Endothelial cell of umbilical vein (primary cell): ENCODE results near the gene PRKCZ. TPM values are rescaled to one million over a fixed set of nuclear protein-coding genes. Genes with fewer than 3 reads are reported as not detected.

Experiments used
- BruUV-seq: library from RNA; stranded (reverse); fragments of 400-500 nt; replicated peaks from 2 replicates; lab custom pipeline; 2021; lab: Mats Ljungman, UMichigan
- CTCF ChIA-PET: fragments of 300-600, 350-600 bp; sonication (Branson Sonifier 250); formaldehyde crosslinking; loops from one replicate; lab custom pipeline; 2021; ENCODE audit warnings: antibody characterized with exemption, inconsistent platforms; lab: Charles Lee
- POLR2A ChIA-PET: fragments of 300-600, 350-600 bp; sonication (Branson Sonifier 250); formaldehyde crosslinking; loops from one replicate; lab custom pipeline; 2021; ENCODE audit warnings: antibody characterized with exemption, inconsistent platforms; lab: Charles Lee
- DNase-seq: peaks from one replicate; pipeline ENCODE4 v3.0.0-alpha.2; 2011; ENCODE audit warnings: low read depth, low spot score
- FAIRE-seq: peaks from 2 replicates; lab custom pipeline; 2011; peaks lifted over from hg19 to GRCh38; lab: Jason Lieb, UNC
- H2AFZ ChIP-seq: 2 replicates; pipeline ENCODE4 v1.6.0; 2012; ENCODE audit warnings: low read depth, low read length, control low read depth, inconsistent platforms
- H3K27ac ChIP-seq: 2 replicates; pipeline ENCODE4 v1.5.1; 2011; ENCODE audit warnings: low read depth, mild to moderate bottlenecking, control low read depth, low read length, moderate library complexity; ENCODE audit not compliant: insufficient read depth
- H3K27me3 ChIP-seq, 2 experiments: 2 replicates each; pipeline versions ENCODE4 v1.6.0 to v1.6.1; 2011; ENCODE audit warnings: low read length in 2 of 2, mixed read lengths in 1 of 2; ENCODE audit not compliant: control insufficient read depth in 2 of 2, insufficient read depth in 2 of 2
- H3K36me3 ChIP-seq, 2 experiments: 2 replicates in 1 of 2; 3 replicates in 1 of 2; pipeline ENCODE4 v1.5.1; 2011; ENCODE audit warnings: low read length in 2 of 2, mild to moderate bottlenecking in 1 of 2, moderate library complexity in 1 of 2; ENCODE audit not compliant: control insufficient read depth in 2 of 2, insufficient read depth in 2 of 2; ENCODE audit errors: extremely low read depth in 1 of 2
- H3K4me1 ChIP-seq: 3 replicates; pipeline ENCODE4 v1.5.1; 2011; ENCODE audit warnings: mild to moderate bottlenecking, low read length; ENCODE audit not compliant: control insufficient read depth, insufficient read depth; ENCODE audit errors: extremely low read depth
- H3K4me2 ChIP-seq: 2 replicates; pipeline ENCODE4 v1.6.1; 2011; ENCODE audit warnings: low read length, control low read depth, mixed read lengths; ENCODE audit not compliant: insufficient read depth
- H3K4me3 ChIP-seq, 3 experiments: fragments of 200-600 bp in 1 of 3; sonication (generic), shearing (Covaris generic) in 1 of 3; replicated peaks in 1 of 3; 2 replicates each; pipeline ENCODE4 v1.5.1; 2011 to 2016; ENCODE audit warnings: control low read depth in 3 of 3, low read length in 3 of 3, mild to moderate bottlenecking in 2 of 3, inconsistent platforms in 1 of 3, low read depth in 1 of 3, moderate library complexity in 1 of 3; ENCODE audit not compliant: insufficient read depth in 1 of 3
- H3K79me2 ChIP-seq: 2 replicates; pipeline ENCODE4 v1.6.0; 2012; ENCODE audit warnings: low read length, inconsistent platforms; ENCODE audit not compliant: control insufficient read depth, insufficient read depth
- H3K9ac ChIP-seq: replicated peaks from 2 replicates; pipeline ENCODE3; 2011; ENCODE audit warnings: low read length, control low read depth; ENCODE audit not compliant: insufficient read depth; ENCODE audit errors: extremely low read depth
- H3K9me1 ChIP-seq: replicated peaks from 3 replicates; pipeline ENCODE4 v1.6.0; 2011; ENCODE audit warnings: mild to moderate bottlenecking, low read length; ENCODE audit not compliant: control insufficient read depth, insufficient read depth; ENCODE audit errors: extremely low read depth
- H3K9me3 ChIP-seq: replicated peaks from 2 replicates; pipeline ENCODE4 v1.5.1; 2012; ENCODE audit warnings: low read length, inconsistent platforms; ENCODE audit not compliant: control insufficient read depth, insufficient read depth
- H4K20me1 ChIP-seq: replicated peaks from 2 replicates; pipeline ENCODE3; 2011; ENCODE audit warnings: mild to moderate bottlenecking, low read length; ENCODE audit not compliant: control insufficient read depth, insufficient read depth; ENCODE audit errors: extremely low read depth
- FOS ChIP-seq: IDR thresholded peaks from 2 replicates; pipeline ENCODE4 v1.6.1; 2011; ENCODE audit warnings: mild to moderate bottlenecking, low read length, moderate library complexity, borderline replicate concordance; ENCODE audit not compliant: insufficient read depth
- JUN ChIP-seq: IDR thresholded peaks from 2 replicates; pipeline ENCODE4 v1.6.1; 2011; ENCODE audit warnings: borderline replicate concordance, low read depth; ENCODE audit not compliant: insufficient read length, insufficient read depth
- POLR2A ChIP-seq: IDR thresholded peaks from 2 replicates; pipeline ENCODE4 v1.6.1; 2012; ENCODE audit warnings: low read depth, mild to moderate bottlenecking, control low read depth, low read length
- POLR2AphosphoS5 ChIP-seq: IDR thresholded peaks from 2 replicates; pipeline ENCODE4 v1.6.1; 2012; ENCODE audit warnings: low read depth, mild to moderate bottlenecking, control low read depth, low read length, moderate library complexity; ENCODE audit not compliant: insufficient read depth
- dilution Hi-C: fragments of 300-500 bp; cut with MboI; formaldehyde crosslinking; loops from one replicate; pipeline ENCODE4 v1.15.0; 2019; ENCODE audit warnings: low sequenced_read_pairs; ENCODE audit not compliant: extremely low pct_ligation_motif_present
- intact Hi-C: fragments of 100-400 bp; cut with micrococcal nuclease; formaldehyde crosslinking; loops from one replicate; pipeline ENCODE4 v1.10.0; 2022
- polyA plus RNA-seq, 4 experiments: library from polyadenylated mRNA; depleted of rRNA in 3 of 4; stranded (reverse) in 3 of 4; unstranded in 1 of 4; fragments of >200 nt; gene quantifications; 2 replicates each; pipeline versions ENCODE4 v1.2.1 to v1.2.3, GENCODE V29; 2011 to 2012; ENCODE audit warnings: missing spikeins in 1 of 4
- total RNA-seq: library from RNA; stranded (reverse); gene quantifications from 2 replicates; pipeline ENCODE4 v1.2.3, GENCODE V29; 2021
- TF ChIP-seq, protein P1 (sequence below), 2 donors: IDR thresholded peaks; 1 replicate in 1 of 2; 2 replicates in 1 of 2; pipeline ENCODE4 v1.5.1; 2011; ENCODE audit warnings: low read length in 2 of 2, mild to moderate bottlenecking in 2 of 2, moderate library complexity in 2 of 2, control low read depth in 1 of 2, inconsistent platforms in 1 of 2, low read depth in 1 of 2; ENCODE audit not compliant: insufficient read depth in 1 of 2; ENCODE audit errors: extremely low read depth in 1 of 2

PRKCZ gene
- total and polyA plus RNA-seq, 2 donors (not counting 3 experiments of a cell fraction or from before 2014, with no cell fraction given) = 0.22 to 1.7 TPM

DNA sequence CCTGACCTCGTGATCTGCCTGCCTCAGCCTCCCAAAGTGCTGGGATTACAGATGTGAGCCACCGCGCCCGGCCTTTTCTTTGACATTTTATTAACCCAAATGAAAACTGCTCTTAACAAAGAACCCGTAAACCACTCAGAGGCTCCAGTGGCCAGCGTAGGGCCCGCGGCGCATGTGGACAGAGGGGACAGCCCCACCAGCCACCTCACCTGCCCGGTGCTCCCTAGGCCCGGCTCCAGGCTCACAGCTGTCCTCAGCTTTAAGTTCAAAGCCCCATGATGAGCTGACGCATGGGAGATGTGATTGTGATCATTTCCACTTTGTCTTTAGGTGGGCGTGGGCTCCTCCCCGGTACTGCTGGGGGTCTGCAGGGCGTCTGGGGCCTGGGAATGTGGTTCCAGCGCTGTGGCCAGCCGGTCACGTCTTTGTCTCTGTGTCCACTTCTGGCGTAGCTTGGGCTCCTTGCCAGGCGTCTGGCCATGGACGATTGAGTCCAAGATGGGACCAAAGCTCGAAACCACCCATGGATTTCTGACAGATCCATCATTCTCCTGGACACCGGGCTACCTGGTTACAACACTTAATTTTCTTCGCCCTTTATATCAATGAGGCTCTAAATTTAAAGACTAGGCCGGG is 6.9 kb downstream of the PRKCZ start:
- Histone ChIP-seq H3K9me3 (no peaks in the 10 kb centered on the region), H4K20me1 (no peaks in the 10 kb centered on the region), H3K27ac (no peak overlapping the region), H3K27me3 (peaks cover under 1% of the 10 kb centered on the region in 2 experiments), H3K36me3 (no peaks in the 10 kb centered on the region), H3K9me1 (no peaks in the 10 kb centered on the region), H2AFZ (no peak overlapping the region), H3K79me2 (no peaks in the 10 kb centered on the region), H3K4me2 (no peak overlapping the region), H3K9ac (no peak overlapping the region), H3K4me3 (no peak overlapping the region), H3K4me1 (no peaks in the 10 kb centered on the region)
- ChIA-PET CTCF (interaction anchor here (1.7 kb wide), 1 partner anchor 13 kb away, joined by 4 read pairs; no protein-coding TSS in a partner anchor), POLR2A (no interaction called here)
- dilution Hi-C loops (no loop called here), intact Hi-C loops (no loop called here)
- BruUV-seq = no TSS peak
- DNase-seq = no peak
- FAIRE-seq = no peak
- no peak for TF ChIP-seq POLR2AphosphoS5
- TF ChIP-seq FOS = no peak
- no peak for TF ChIP-seq JUN
- no peak for TF ChIP-seq POLR2A
- TF ChIP-seq, protein P1, sequence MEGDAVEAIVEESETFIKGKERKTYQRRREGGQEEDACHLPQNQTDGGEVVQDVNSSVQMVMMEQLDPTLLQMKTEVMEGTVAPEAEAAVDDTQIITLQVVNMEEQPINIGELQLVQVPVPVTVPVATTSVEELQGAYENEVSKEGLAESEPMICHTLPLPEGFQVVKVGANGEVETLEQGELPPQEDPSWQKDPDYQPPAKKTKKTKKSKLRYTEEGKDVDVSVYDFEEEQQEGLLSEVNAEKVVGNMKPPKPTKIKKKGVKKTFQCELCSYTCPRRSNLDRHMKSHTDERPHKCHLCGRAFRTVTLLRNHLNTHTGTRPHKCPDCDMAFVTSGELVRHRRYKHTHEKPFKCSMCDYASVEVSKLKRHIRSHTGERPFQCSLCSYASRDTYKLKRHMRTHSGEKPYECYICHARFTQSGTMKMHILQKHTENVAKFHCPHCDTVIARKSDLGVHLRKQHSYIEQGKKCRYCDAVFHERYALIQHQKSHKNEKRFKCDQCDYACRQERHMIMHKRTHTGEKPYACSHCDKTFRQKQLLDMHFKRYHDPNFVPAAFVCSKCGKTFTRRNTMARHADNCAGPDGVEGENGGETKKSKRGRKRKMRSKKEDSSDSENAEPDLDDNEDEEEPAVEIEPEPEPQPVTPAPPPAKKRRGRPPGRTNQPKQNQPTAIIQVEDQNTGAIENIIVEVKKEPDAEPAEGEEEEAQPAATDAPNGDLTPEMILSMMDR (IDR thresholded peaks at IDR 0.05; ENCODE audit: extremely low read depth in 1 of 2, insufficient read depth in 1 of 2, low read depth in 1 of 2, low read length in 2 of 2) = no peak
